ENCODE measurements around the gene CDC16.
A peak's percentile ranks its signal among the peaks of the same experiment; 100 is the strongest.

Gene CDC16

GRCh38 chr13:114264886-114265611, 30.4 kb downstream of the CDC16 start:
- no peak for DNase-seq

- no peak for DNase-seq
These were observed 31.5 kb downstream of the CDC16 start for GRCh38 chr13:114266241-114266640.

DNA sequence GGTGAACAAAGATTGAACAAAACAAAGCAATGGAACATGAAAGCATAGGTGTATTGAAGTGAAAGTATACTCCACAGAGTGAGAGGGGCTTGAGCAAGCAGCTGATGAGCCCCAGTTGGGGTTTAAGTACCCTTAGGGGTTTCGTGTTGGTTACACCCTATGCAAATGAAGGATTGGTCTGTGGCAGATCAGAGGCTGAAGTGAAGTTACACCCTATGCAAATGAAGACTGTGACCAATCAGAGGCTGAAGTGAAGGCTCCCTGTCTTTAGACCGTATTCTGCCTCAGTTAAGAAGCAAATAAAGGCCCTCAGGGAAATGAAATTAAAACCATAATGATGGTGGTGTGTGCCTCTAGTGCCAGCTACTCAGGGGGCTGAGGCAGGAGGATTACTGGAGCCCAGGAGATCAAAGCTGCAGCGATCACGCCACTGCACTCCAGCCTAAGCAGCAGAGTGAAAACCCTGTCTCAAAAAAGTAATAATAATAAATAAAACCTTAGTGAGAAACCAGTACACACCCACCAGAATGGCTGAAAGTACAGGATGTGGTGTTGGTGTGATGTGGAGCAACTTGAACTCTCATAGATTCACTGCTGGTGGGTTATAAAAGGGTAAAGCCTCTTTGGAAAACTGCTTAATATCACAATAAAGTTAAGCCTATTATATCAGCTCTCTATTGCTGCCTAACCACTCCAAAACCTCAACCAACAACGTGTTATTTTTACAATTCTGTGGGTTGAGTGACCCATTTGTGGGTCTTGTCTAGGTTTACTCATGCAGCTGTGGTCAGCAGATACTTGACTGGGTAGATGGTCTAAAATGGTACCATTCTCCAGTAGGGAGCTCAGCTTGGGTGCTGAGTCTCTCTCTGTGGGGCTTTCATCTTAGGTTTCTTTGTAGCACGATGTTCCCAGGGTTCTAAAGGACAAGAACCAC, 33.9 kb downstream of the CDC16 start:
- DNase-seq, result peak; percentile 45

- no peak for DNase-seq
These were observed 34.6 kb downstream of the CDC16 start for GRCh38 chr13:114269281-114269770.

GRCh38 chr13:114272977-114273376, 38.3 kb downstream of the CDC16 start:
- DNase-seq, result no peak

- DNase-seq, result no peak
These were observed 40.6 kb downstream of the CDC16 start for GRCh38 chr13:114275304-114275703.

- DNase-seq, result no peak
These were observed 44.4 kb downstream of the CDC16 start for GRCh38 chr13:114279146-114279545.

DNA sequence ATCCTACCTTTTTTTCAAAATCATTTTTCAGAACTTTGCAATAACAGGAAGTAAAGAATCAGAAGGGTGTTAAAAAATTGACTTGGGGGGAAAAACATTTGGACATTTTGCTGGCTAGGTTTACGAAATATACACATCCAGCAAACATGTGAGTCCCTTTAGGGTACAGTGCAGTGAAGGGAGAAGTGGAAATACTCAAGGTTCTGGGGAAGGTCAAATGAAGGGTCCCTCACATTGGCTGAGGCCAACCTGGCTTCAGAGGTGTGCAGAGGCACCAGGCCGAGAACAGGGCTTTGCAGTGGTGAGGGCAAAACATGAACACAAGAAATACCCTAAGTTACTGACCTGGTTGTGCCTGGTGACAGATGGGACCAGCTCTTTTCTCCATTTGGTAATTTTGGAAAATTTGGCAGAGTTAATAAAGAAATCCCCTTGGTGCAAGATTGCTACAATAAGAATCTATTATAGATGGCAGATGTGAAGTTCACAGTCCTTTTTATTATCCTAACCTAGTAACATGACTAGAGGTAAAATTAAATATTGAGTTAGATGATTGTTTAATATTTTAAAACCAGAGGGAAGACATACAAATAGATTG, 45.2 kb downstream of the CDC16 start:
- no peak for DNase-seq

- DNase-seq, result peak; percentile 85
These were observed 46.8 kb downstream of the CDC16 start, which contains the start of gene UPF3A for GRCh38 chr13:114281351-114282040. TSS of gene UPF3A (plus strand) at chr13:114281601. CDS start at chr13:114281640, 39 bp downstream.

DNA sequence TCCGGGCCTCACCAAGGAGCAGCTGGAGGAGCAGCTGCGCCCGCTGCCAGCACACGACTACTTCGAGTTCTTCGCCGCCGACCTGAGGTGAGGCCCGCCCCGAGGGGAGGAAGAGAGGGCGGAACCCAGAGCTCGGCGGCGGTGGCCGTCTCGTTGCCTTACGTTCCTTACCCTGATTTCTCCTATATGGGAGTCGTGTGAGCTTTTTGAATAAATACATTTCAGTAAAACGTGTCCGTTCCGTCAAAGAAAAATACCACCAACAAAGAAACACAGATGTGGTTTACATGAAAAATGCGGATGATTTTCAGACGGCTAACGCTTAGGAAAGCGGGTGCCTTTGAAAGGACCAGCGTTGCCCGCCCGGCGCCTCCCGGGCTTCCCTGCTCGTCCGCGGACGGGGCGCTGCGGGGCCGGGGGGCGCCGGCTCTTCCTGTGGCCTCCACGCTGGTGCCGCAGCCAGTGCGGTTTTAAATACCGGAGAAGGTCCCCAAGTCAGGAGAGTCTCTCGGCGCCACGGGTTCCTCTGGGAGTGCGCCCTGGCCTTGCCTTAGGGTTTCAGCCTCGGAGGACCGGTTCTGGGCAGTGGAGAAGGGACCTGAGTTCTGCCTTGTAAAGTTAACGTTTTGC, 47.5 kb downstream of the CDC16 start:
- no peak for DNase-seq

GRCh38 chr13:114283576-114283975, 48.9 kb downstream of the CDC16 start:
- DNase-seq, result no peak

DNA sequence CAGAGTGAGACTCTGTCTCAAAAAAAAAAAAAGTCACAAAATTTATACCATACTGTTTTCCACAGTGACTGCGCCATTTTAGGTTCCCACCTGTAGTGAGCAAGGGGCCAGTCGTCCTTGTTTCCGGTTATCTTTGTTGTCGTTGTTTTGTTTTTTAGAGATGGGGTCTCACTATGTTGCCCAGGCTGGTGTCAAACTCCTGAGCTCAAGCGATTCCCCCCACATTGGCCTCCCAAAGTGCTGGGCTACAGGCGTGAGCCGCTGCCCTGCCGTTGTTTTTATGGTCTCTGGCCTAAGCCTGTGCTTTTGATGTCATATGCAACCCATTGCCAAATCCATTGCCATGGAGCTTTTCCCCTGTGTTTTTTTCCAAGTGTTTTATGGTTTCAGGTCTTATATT, 50.0 kb downstream of the CDC16 start:
- DNase-seq, result no peak

- DNase-seq, result no peak
These were observed 50.6 kb downstream of the CDC16 start for GRCh38 chr13:114285166-114285808.

DNA sequence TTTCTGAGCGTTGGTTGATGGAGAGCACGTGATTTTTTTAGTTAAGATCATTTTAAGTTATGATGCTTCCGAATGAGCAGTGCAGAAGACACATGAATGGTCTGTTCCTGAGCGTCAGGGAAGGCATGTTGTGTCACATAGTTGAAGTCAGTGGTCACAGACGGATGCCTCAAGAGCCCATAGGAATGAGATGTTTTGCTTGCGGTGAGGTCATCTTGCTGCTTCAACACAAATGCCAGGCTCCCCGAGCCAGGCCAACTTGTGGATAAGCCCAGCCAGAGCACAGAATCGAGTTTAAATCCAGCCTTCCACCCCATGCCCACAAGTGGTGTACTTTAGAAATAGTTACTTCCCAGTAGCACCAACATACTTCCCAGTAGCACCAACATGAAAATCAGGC, 52.1 kb downstream of the CDC16 start:
- DNase-seq, result no peak

DNA sequence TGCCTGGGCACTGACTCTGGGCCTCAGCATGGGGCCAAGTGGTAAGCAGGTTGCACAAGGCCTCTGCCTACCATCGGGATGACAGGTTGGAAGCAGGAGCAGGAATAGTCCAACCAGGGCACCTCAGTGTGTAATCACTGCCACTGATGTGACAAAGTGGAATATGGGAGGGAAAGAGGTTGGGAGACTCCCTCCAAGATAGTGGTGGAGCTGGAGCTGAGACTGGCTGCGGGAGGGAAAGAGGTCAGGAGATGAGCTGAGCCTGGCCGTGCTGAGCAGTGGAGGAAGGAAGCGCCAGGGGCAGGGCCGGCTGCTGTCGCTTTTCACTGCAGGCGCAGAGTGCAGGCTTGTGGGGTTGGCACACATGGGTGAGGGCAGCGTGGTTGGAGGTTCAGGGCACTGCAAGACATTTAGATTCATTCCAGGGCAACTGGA, 53.5 kb downstream of the CDC16 start:
- DNase-seq, result no peak

DNA sequence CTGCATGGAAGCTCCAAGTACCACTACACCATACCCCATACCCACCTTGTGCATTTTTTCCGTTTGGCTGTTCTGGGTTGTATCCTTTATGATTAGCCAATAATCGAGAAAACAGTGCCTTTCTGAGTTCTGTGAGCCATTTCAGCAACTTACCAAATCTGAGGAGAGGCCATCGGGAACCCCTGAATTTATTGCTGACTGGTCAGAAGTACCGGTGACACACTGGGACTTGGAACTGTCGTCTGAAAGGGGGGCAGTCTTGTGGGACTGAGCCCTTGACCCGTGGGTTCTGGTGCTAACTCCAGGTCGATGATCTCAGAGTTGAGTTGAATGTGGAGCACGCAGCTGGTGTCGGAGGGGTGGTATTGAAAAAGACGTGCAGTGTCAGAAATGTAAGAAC, 61.8 kb downstream of the CDC16 start:
- no peak for DNase-seq

DNA sequence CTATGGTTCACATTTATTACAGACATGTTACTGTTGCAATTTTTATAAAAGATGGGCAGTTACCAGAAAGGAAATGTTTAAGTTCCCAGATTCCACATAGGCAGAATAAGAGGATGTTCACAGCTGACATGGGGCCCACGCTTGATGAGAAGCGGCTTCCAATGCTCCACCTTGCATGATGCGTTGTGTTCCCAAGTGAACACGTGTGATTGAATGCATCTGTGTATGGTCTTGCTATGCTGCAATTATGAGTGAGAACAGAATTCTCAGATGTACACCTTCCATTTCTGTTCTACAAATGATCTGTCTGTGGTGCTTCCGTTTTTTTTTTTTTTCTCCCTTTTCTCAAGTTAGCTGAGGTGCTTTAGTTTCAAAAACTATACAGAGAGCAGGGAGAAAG, 62.2 kb downstream of the CDC16 start:
- DNase-seq, result no peak

- DNase-seq, result no peak
These were observed 64.2 kb downstream of the CDC16 start for GRCh38 chr13:114298866-114299265.

DNA sequence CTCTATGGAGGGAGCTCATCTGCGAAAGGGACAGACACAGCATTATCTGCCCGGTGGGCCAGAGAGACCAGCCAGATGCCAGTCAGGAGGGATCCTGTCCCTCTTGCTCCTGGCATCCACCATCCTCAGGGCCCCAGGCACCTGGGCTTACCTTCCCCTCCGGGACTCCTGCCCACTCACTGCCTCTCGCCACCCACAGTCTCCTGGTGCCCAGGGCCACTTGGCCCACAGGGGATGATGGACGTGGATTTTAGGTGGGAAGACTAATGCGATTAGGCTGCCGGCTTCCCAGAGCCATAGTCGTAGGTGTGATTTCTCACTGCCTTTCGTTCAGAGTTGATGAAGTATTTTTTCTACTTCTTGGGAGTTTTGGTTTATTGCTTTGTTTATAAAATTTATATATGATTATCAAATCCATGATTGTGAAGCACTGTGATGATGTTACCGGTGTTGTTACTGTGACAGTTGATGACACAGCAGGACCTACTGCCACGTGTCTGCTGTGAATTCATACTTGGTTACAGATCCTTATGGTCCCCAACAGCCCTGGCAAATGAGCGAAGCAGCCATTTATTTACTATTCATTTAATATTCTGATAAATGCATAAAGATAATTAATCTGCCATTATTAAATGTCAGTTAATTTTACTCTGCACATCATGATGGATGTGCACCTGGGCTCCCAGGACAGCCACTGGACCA, 65.1 kb downstream of the CDC16 start:
- DNase-seq, result no peak

DNA sequence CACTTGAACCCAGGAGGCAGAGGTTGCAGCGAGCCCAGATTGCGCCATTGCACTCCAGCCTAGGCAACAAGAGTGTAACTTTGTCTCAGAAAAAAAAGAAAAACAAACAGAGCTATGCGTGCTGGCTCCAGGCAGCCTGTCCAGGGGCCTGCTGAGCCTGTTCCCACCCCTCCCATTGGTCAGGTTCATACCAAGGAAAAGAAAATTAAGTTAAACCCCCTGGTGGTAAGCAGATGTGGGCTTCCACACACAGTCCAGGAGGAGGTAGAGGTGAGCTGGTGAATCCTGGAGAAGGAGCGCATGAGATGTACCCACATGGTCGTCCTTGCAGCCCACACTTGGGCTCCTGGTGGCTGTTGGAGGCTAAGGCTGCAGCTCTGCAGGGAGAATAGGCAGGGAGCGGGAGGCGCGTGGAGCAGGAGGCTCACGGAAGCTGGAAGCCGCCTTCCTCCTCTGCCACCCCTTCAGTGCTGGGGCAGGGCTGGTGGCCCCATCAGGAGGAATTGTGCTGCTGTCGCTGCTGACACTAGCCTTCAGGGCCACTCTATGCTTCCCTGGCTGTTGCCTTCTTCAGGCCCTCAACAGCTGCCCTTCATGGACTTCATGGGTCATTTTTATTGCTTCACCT, 69.1 kb downstream of the CDC16 start:
- no peak for DNase-seq
